HCT116 (cell line): ENCODE results near the gene UBAP1L. TPM values are rescaled to one million over a fixed set of nuclear protein-coding genes. Genes with fewer than 3 reads are reported as not detected.

Experiments
- ATAC-seq: fragments of 200-7000 bp; cut with Tn5 transposase; 2 replicates; pipeline ENCODE4 v1.9.1; 2020; ENCODE audit warnings: mild to moderate bottlenecking, moderate library complexity
- BruUV-seq: library from RNA; stranded (reverse); fragments of 400-500 nt; replicated peaks from 2 replicates; lab custom pipeline; 2021; lab: Mats Ljungman, UMichigan
- CTCF ChIA-PET: fragments of 300-600 bp; sonication (Branson Sonifier 250); formaldehyde crosslinking; loops from one replicate; lab custom pipeline; 2021; ENCODE audit warnings: antibody characterized with exemption; lab: Charles Lee
- POLR2A ChIA-PET: fragments of 300-600, 350-600 bp; sonication (Branson Sonifier 250); formaldehyde crosslinking; loops from one replicate; lab custom pipeline; 2021; ENCODE audit warnings: antibody characterized with exemption; lab: Charles Lee
- RAD21 ChIA-PET, 2 experiments: fragments of 300-600 bp; sonication (Branson Sonifier 250); formaldehyde crosslinking; loops; one replicate each; lab custom pipeline; 2023; ENCODE audit warnings: low total read pairs in 2 of 2; ENCODE audit not compliant: uncharacterized antibody in 2 of 2, unreplicated experiment in 2 of 2, low non-redundant PET in 1 of 2; lab: Charles Lee
- DNase-seq: peaks from one replicate; pipeline ENCODE4 v3.0.0-alpha.2; 2010; ENCODE audit warnings: low read depth, low spot score
- H2AFZ ChIP-seq: fragments of 200-600 bp; shearing (Covaris generic), sonication (generic); 2 replicates; pipeline ENCODE4 v1.6.1; 2017; ENCODE audit warnings: low read depth, mixed run types, mixed read lengths, antibody characterized with exemption, low read length; ENCODE audit not compliant: poor library complexity, severe bottlenecking
- H3K27ac ChIP-seq: 2 replicates; pipeline ENCODE4 v1.5.1; 2012; ENCODE audit warnings: low read depth, low read length
- H3K27me3 ChIP-seq: fragments of 200-600 bp; sonication (generic); 2 replicates; pipeline ENCODE4 v1.6.1; 2016; ENCODE audit warnings: mixed run types, low read length, mixed read lengths; ENCODE audit not compliant: insufficient read depth
- H3K36me3 ChIP-seq, 2 experiments: fragments of 200-500 bp in 1 of 2; fragments of 200-600 bp in 1 of 2; sonication (Bioruptor generic) in 1 of 2; sonication (generic) in 1 of 2; 2 replicates each; pipeline versions ENCODE4 v1.5.1 to v1.6.1; 2014 to 2016; ENCODE audit warnings: low read length in 2 of 2, inconsistent platforms in 1 of 2, mixed read lengths in 1 of 2, mixed run types in 1 of 2; ENCODE audit not compliant: insufficient read depth in 2 of 2, control insufficient read depth in 1 of 2
- H3K4me1 ChIP-seq, 2 experiments: fragments of 200-600 bp in 1 of 2; sonication (generic) in 1 of 2; 2 replicates each; pipeline versions ENCODE4 v1.5.1 to v1.6.1; 2012 to 2017; ENCODE audit warnings: low read length in 2 of 2, inconsistent platforms in 1 of 2, mild to moderate bottlenecking in 1 of 2, mixed read lengths in 1 of 2, mixed run types in 1 of 2, moderate library complexity in 1 of 2; ENCODE audit not compliant: insufficient read depth in 2 of 2, control insufficient read depth in 1 of 2
- H3K4me2 ChIP-seq: fragments of 200-600 bp; sonication (generic); 2 replicates; pipeline ENCODE4 v1.6.1; 2017; ENCODE audit warnings: mixed run types, low read length, mixed read lengths
- H3K4me3 ChIP-seq, 2 experiments: fragments of 200-600 bp in 1 of 2; sonication (generic) in 1 of 2; replicated peaks in 1 of 2; 2 replicates each; pipeline ENCODE4 v1.5.1; 2011 to 2016; ENCODE audit warnings: low read length in 2 of 2, control low read depth in 1 of 2, low read depth in 1 of 2, mild to moderate bottlenecking in 1 of 2, mixed read lengths in 1 of 2, mixed run types in 1 of 2
- H3K79me2 ChIP-seq: fragments of 200-600 bp; sonication (generic); 2 replicates; pipeline ENCODE4 v1.6.1; 2017; ENCODE audit warnings: mild to moderate bottlenecking, mixed run types, low read length, moderate library complexity, mixed read lengths; ENCODE audit not compliant: insufficient read depth
- H3K9ac ChIP-seq: fragments of 200-600 bp; sonication (generic); 2 replicates; pipeline ENCODE4 v1.6.1; 2016; ENCODE audit warnings: low read length, mixed read lengths
- H3K9me2 ChIP-seq: fragments of 200-600 bp; sonication (generic), shearing (Covaris generic); 2 replicates; pipeline ENCODE4 v1.6.1; 2017; ENCODE audit warnings: mixed run types, mild to moderate bottlenecking, moderate library complexity; ENCODE audit not compliant: insufficient read depth
- H3K9me3 ChIP-seq, 2 experiments: fragments of 200-500 bp in 1 of 2; fragments of 200-600 bp in 1 of 2; sonication (Bioruptor generic) in 1 of 2; sonication (generic) in 1 of 2; 2 replicates each; pipeline ENCODE4 v1.6.1; 2014 to 2017; ENCODE audit warnings: low read length in 2 of 2, mixed read lengths in 2 of 2, inconsistent platforms in 1 of 2, low read depth in 1 of 2, mild to moderate bottlenecking in 1 of 2, mixed run types in 1 of 2, moderate library complexity in 1 of 2; ENCODE audit not compliant: control insufficient read depth in 1 of 2, insufficient read depth in 1 of 2
- H4K20me1 ChIP-seq: fragments of 200-600 bp; sonication (generic), shearing (Covaris generic); 2 replicates; pipeline ENCODE4 v1.6.1; 2017; ENCODE audit warnings: mixed run types, mild to moderate bottlenecking, moderate library complexity; ENCODE audit not compliant: insufficient read depth
- EGR1 ChIP-seq: IDR thresholded peaks from 2 replicates; pipeline ENCODE4 v1.6.1; 2012; ENCODE audit warnings: low read depth
- ELF1 ChIP-seq: IDR thresholded peaks from 2 replicates; pipeline ENCODE4 v1.6.1; 2012; ENCODE audit warnings: low read depth, borderline replicate concordance
- EZH2 ChIP-seq: fragments of 200-600 bp; sonication (generic); IDR thresholded peaks from 2 replicates; pipeline ENCODE4 v1.6.1; 2017; ENCODE audit warnings: antibody characterized with exemption, mixed run types
- EZH2phosphoT487 ChIP-seq: fragments of 200-600 bp; IDR thresholded peaks from 2 replicates; pipeline ENCODE4 v1.6.1; 2018; ENCODE audit warnings: antibody characterized with exemption, borderline replicate concordance
- FOSL1 ChIP-seq: IDR thresholded peaks from 2 replicates; pipeline ENCODE4 v1.6.1; 2012; ENCODE audit warnings: low read depth
- JUND ChIP-seq: IDR thresholded peaks from 2 replicates; pipeline ENCODE4 v1.6.1; 2012
- POLR2AphosphoS5 ChIP-seq: IDR thresholded peaks from 2 replicates; pipeline ENCODE4 v1.6.1; 2011; ENCODE audit warnings: mild to moderate bottlenecking, low read depth, low read length, moderate library complexity
- RAD21 ChIP-seq: IDR thresholded peaks from 2 replicates; pipeline ENCODE4 v1.6.1; 2012; ENCODE audit warnings: low read depth, mild to moderate bottlenecking
- SIN3A ChIP-seq: IDR thresholded peaks from 2 replicates; pipeline ENCODE4 v1.6.1; 2012; ENCODE audit warnings: low read depth
- SP1 ChIP-seq: IDR thresholded peaks from 2 replicates; pipeline ENCODE4 v1.6.1; 2012; ENCODE audit warnings: low read depth
- SRF ChIP-seq: IDR thresholded peaks from 2 replicates; pipeline ENCODE4 v1.6.1; 2012; ENCODE audit warnings: low read depth
- TCF7L2 ChIP-seq: IDR thresholded peaks from 2 replicates; pipeline ENCODE4 v1.7.0; 2011; ENCODE audit warnings: borderline replicate concordance, inconsistent platforms; ENCODE audit not compliant: insufficient read depth, insufficient read length; ENCODE audit errors: extremely low read depth
- YY1 ChIP-seq: IDR thresholded peaks from 2 replicates; pipeline ENCODE4 v1.6.1; 2011; ENCODE audit warnings: low read length, low read depth, moderate library complexity, mild to moderate bottlenecking; ENCODE audit not compliant: insufficient replicate concordance; ENCODE audit errors: extremely low read depth
- ZFX ChIP-seq: fragments of 450-650 bp; IDR thresholded peaks from 2 replicates; pipeline ENCODE4 v1.6.1; 2017
- ZNF274 ChIP-seq: fragments of 200-500 bp; sonication (Bioruptor generic); IDR thresholded peaks from 2 replicates; pipeline ENCODE4 v1.6.1; 2014; ENCODE audit warnings: mild to moderate bottlenecking, low read depth, low read length, inconsistent platforms
- intact Hi-C: fragments of 100-400 bp; cut with micrococcal nuclease; formaldehyde crosslinking; loops from 2 replicates; pipeline ENCODE4 v1.10.0; 2022
- total RNA-seq: library from RNA; stranded (reverse); gene quantifications from one replicate; pipeline ENCODE4 v1.2.1, GENCODE V29; 2021; ENCODE audit not compliant: unreplicated experiment
- TF ChIP-seq, protein P1 (sequence below): IDR thresholded peaks from 2 replicates; pipeline ENCODE4 v1.6.1; 2012
- TF ChIP-seq, protein P2 (sequence below): IDR thresholded peaks from 2 replicates; pipeline ENCODE4 v1.6.1; 2012
- TF ChIP-seq, protein P3 (sequence below): IDR thresholded peaks from 2 replicates; pipeline ENCODE4 v1.6.1; 2011; ENCODE audit warnings: mild to moderate bottlenecking, low read length, moderate library complexity; ENCODE audit not compliant: insufficient replicate concordance; ENCODE audit errors: extremely low read depth
- TF ChIP-seq, protein P4 (sequence below): IDR thresholded peaks from 2 replicates; pipeline ENCODE4 v1.6.1; 2012; ENCODE audit warnings: low read depth

UBAP1L gene
- total RNA-seq, 1 experiment from 2014 or later = 4.0 TPM

DNA sequence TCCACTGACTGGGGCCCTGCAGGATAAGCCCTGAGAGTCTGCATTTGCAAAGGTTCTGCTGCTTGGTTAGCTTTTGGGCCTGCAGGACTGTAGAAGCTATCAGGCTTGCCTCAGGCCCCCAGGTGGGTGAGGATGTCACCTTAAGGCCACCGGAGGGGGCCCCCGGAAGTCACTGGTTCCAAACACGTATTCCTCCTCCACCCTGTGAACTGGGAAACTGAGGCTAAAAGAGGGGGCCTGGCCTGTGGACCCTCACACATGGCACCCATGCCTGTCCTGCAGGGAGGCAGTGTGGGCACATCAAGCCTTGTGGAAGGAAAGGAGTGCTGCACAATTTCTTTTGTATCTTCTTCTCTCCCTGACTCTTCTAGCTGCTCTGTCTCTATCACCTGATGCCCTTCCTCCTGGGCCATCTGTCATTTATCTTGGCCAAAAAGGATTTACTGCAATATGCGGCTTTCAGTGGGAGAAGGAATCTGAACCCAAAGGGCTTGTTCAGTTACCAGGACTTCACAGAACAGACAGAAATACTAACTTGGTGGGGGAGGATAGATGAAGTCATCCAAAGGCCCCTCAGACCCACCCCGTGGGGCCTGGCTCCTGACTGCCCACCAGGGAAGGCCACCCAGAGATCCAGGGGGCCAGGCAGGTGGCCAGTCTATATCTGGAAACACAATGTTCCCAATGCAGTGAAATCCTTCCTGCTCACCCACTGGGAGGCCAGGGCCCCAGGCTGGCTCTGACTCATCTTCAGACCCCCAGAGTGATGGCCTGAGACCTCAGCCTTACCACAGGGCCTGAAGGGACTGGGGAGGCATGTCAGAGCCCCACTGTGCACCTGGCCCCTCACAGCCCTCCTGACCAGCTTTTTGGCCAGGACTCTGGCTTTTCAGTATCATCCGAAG, 18.3 kb downstream of the UBAP1L start:
- intact Hi-C loops = no loop called here
- Histone ChIP-seq H2AFZ (no peak overlapping the region), H3K9me3 (no peaks in the 10 kb centered on the region), H3K27ac (no peak overlapping the region), H3K9ac (no peak overlapping the region), H3K27me3 (no peaks in the 10 kb centered on the region), H3K79me2 (no peaks in the 10 kb centered on the region), H3K4me1 (no peaks in the 10 kb centered on the region), H3K36me3 (peaks cover 6% of the 10 kb centered on the region in 2 experiments; a peak in 3 of 4 replicates), H3K4me2 (no peak overlapping the region), H4K20me1 (no peaks in the 10 kb centered on the region), H3K9me2 (no peaks in the 10 kb centered on the region), H3K4me3 (no peak overlapping the region)
- BruUV-seq = no TSS peak
- ChIA-PET POLR2A (no interaction called here), RAD21 (no interaction called here), CTCF (no interaction called here)
- TF ChIP-seq YY1 (no peak), ZNF274 (no peak), EZH2phosphoT487 (no peak), EGR1 (no peak), FOSL1 (no peak), TCF7L2 (no peak), SIN3A (no peak), ZFX (no peak), JUND (no peak), ELF1 (no peak), POLR2AphosphoS5 (no peak), EZH2 (no peak), SRF (no peak), RAD21 (no peak), SP1 (no peak)
- TF ChIP-seq, protein P1, sequence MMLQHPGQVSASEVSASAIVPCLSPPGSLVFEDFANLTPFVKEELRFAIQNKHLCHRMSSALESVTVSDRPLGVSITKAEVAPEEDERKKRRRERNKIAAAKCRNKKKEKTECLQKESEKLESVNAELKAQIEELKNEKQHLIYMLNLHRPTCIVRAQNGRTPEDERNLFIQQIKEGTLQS = no peak
- TF ChIP-seq, protein P2, sequence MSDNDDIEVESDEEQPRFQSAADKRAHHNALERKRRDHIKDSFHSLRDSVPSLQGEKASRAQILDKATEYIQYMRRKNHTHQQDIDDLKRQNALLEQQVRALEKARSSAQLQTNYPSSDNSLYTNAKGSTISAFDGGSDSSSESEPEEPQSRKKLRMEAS = no peak
- TF ChIP-seq, protein P3, sequence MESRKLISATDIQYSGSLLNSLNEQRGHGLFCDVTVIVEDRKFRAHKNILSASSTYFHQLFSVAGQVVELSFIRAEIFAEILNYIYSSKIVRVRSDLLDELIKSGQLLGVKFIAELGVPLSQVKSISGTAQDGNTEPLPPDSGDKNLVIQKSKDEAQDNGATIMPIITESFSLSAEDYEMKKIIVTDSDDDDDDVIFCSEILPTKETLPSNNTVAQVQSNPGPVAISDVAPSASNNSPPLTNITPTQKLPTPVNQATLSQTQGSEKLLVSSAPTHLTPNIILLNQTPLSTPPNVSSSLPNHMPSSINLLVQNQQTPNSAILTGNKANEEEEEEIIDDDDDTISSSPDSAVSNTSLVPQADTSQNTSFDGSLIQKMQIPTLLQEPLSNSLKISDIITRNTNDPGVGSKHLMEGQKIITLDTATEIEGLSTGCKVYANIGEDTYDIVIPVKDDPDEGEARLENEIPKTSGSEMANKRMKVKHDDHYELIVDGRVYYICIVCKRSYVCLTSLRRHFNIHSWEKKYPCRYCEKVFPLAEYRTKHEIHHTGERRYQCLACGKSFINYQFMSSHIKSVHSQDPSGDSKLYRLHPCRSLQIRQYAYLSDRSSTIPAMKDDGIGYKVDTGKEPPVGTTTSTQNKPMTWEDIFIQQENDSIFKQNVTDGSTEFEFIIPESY = no peak
- TF ChIP-seq, protein P4, sequence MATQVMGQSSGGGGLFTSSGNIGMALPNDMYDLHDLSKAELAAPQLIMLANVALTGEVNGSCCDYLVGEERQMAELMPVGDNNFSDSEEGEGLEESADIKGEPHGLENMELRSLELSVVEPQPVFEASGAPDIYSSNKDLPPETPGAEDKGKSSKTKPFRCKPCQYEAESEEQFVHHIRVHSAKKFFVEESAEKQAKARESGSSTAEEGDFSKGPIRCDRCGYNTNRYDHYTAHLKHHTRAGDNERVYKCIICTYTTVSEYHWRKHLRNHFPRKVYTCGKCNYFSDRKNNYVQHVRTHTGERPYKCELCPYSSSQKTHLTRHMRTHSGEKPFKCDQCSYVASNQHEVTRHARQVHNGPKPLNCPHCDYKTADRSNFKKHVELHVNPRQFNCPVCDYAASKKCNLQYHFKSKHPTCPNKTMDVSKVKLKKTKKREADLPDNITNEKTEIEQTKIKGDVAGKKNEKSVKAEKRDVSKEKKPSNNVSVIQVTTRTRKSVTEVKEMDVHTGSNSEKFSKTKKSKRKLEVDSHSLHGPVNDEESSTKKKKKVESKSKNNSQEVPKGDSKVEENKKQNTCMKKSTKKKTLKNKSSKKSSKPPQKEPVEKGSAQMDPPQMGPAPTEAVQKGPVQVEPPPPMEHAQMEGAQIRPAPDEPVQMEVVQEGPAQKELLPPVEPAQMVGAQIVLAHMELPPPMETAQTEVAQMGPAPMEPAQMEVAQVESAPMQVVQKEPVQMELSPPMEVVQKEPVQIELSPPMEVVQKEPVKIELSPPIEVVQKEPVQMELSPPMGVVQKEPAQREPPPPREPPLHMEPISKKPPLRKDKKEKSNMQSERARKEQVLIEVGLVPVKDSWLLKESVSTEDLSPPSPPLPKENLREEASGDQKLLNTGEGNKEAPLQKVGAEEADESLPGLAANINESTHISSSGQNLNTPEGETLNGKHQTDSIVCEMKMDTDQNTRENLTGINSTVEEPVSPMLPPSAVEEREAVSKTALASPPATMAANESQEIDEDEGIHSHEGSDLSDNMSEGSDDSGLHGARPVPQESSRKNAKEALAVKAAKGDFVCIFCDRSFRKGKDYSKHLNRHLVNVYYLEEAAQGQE = no peak
- ATAC-seq (no peak), DNase-seq (no peak)
